Peyer's patch (tissue), 4 donors: Measurements from ENCODE around the gene ASB11.

Experiments
- POLR2A ChIP-seq, 2 donors: fragments of 450-650 bp; IDR thresholded peaks; one replicate each; pipeline ENCODE4 v1.5.1; 2017; ENCODE audit warnings: antibody characterized with exemption in 2 of 2, mild to moderate bottlenecking in 2 of 2, moderate library complexity in 2 of 2
- TF ChIP-seq, protein P1 (sequence below), 6 experiments: fragments of 450-650 bp in 4 of 6; fragments of 200-600 bp in 2 of 6; sonication (generic) in 1 of 6; IDR thresholded peaks; one replicate each; pipeline ENCODE4 v1.5.1; 2017 to 2019; ENCODE audit warnings: antibody characterized with exemption in 6 of 6, mild to moderate bottlenecking in 3 of 6, moderate library complexity in 1 of 6

DNA sequence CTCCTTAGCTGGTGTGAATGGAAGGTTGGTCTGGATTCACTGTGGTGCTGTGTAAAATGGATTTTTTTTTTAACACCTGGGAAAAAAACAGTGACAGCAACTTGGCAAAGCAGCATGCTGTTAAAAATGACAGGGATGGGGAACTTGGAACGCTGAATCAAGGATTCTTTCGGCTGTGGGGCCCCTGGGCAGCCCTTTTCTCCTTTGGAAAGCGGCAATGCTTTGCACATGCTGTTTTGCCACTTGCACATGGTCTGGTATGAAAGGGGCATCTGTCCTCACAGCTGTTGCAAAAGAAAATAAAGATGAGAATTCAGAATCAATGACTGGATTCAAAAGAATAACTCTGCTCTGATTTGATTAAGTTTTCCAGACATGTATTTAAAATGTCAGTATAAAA, 30.5 kb upstream of the ASB11 start:
- TF ChIP-seq, protein P1, sequence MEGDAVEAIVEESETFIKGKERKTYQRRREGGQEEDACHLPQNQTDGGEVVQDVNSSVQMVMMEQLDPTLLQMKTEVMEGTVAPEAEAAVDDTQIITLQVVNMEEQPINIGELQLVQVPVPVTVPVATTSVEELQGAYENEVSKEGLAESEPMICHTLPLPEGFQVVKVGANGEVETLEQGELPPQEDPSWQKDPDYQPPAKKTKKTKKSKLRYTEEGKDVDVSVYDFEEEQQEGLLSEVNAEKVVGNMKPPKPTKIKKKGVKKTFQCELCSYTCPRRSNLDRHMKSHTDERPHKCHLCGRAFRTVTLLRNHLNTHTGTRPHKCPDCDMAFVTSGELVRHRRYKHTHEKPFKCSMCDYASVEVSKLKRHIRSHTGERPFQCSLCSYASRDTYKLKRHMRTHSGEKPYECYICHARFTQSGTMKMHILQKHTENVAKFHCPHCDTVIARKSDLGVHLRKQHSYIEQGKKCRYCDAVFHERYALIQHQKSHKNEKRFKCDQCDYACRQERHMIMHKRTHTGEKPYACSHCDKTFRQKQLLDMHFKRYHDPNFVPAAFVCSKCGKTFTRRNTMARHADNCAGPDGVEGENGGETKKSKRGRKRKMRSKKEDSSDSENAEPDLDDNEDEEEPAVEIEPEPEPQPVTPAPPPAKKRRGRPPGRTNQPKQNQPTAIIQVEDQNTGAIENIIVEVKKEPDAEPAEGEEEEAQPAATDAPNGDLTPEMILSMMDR (IDR thresholded peaks at IDR 0.05) = no peak
- TF ChIP-seq POLR2A (IDR thresholded peaks at IDR 0.05) = no peak
